GM18519 (cell line): ENCODE data around the gene RNF220.

Experiments used
- ATAC-seq: cut with Tn5 transposase; IDR thresholded peaks from one replicate; pipeline ENCODE4 v1.9.1; 2021; ENCODE audit warnings: mild to moderate bottlenecking, moderate library complexity; ENCODE audit not compliant: unreplicated experiment, low FRiP score

Gene RNF220

GRCh38 chr1:44406737-44407429, 1.8 kb downstream of the RNF220 start:
- no peak for ATAC-seq

GRCh38 chr1:44407430-44408211, 2.6 kb downstream of the RNF220 start:
- ATAC-seq: no peak

- no peak for ATAC-seq
Measured at GRCh38 chr1:44408212-44408582, 3.1 kb downstream of the RNF220 start.

GRCh38 chr1:44408632-44409602, 3.9 kb downstream of the RNF220 start:
- no peak for ATAC-seq

- no peak for ATAC-seq
Measured at GRCh38 chr1:44409757-44410156, 4.7 kb downstream of the RNF220 start.

GRCh38 chr1:44411861-44412260, 6.8 kb downstream of the RNF220 start:
- ATAC-seq: no peak

GRCh38 chr1:44412601-44413000, 7.5 kb downstream of the RNF220 start:
- ATAC-seq: no peak

GRCh38 chr1:44413740-44414139, 8.7 kb downstream of the RNF220 start:
- no peak for ATAC-seq

- ATAC-seq: no peak
Measured at GRCh38 chr1:44415013-44415412, 10.0 kb downstream of the RNF220 start.

GRCh38 chr1:44416408-44416807, 11.4 kb downstream of the RNF220 start:
- no peak for ATAC-seq

GRCh38 chr1:44417351-44418021, 12.4 kb downstream of the RNF220 start:
- ATAC-seq: no peak

- ATAC-seq: no peak
Measured at GRCh38 chr1:44418022-44418673, 13.1 kb downstream of the RNF220 start.

GRCh38 chr1:44419901-44420300, 14.8 kb downstream of the RNF220 start:
- no peak for ATAC-seq

GRCh38 chr1:44420535-44420934, 15.5 kb downstream of the RNF220 start:
- no peak for ATAC-seq

GRCh38 chr1:44421446-44421884, 16.4 kb downstream of the RNF220 start:
- no peak for ATAC-seq

- ATAC-seq: no peak
Measured at GRCh38 chr1:44422161-44422560, 17.1 kb downstream of the RNF220 start.

GRCh38 chr1:44423591-44424537, 18.8 kb downstream of the RNF220 start:
- ATAC-seq: no peak

GRCh38 chr1:44424747-44425146, 19.7 kb downstream of the RNF220 start:
- ATAC-seq: no peak
